ENCODE results near the gene PRMT1.

Gene PRMT1

GRCh38 chr19:49653466-49653806 is 23.6 kb upstream of the PRMT1 start:
- no peaks in the 10 kb centered on the region for H3K4me1 ChIP-seq (ENCODE audit: control insufficient read depth, insufficient read depth, low read length)
- no peak overlapping the region for H3K4me3 ChIP-seq (ENCODE audit: low read length)
- H3K27me3 ChIP-seq (ENCODE audit: control insufficient read depth, insufficient read depth, low read length): no peaks in the 10 kb centered on the region
- H3K9me3 ChIP-seq (replicated peaks; ENCODE audit: low read length): no peaks in the 10 kb centered on the region
- no peak overlapping the region for H3K4me2 ChIP-seq (ENCODE audit: low read length)
- H3K36me3 ChIP-seq (ENCODE audit: insufficient read depth, low read length): peaks cover 71% of the 10 kb centered on the region
- no peak overlapping the region for H3K9ac ChIP-seq (ENCODE audit: low read depth, low read length)

DNA sequence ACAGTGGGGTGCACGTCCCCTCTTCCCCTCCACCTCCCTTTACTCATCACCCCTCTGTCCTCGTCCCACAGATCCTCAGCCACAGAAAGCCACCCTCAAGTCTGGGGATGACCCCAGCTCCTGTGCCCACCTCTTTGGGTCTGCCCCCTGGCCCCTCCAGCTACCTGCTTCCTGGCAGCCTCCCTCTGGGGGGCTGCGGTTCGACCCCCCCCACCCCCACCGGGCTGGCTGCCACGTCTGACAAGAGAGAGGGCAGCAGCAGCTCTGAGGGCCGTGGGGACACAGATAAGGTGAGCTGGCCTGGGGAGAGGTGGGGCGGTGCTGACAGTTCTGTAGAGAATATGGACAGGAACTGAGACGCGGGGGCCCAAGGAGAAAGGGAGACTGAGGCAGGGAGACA is 22.5 kb upstream of the PRMT1 start:
- H3K4me3 ChIP-seq (ENCODE audit: low read length): no peak overlapping the region
- H3K9ac ChIP-seq (ENCODE audit: low read depth, low read length): no peak overlapping the region
- H3K36me3 ChIP-seq (ENCODE audit: insufficient read depth, low read length): peaks cover 75% of the 10 kb centered on the region
- no peaks in the 10 kb centered on the region for H3K4me1 ChIP-seq (ENCODE audit: control insufficient read depth, insufficient read depth, low read length)
- H3K27me3 ChIP-seq (ENCODE audit: control insufficient read depth, insufficient read depth, low read length): no peaks in the 10 kb centered on the region
- no peaks in the 10 kb centered on the region for H3K9me3 ChIP-seq (replicated peaks; ENCODE audit: low read length)
- no peak overlapping the region for H3K4me2 ChIP-seq (ENCODE audit: low read length)

DNA sequence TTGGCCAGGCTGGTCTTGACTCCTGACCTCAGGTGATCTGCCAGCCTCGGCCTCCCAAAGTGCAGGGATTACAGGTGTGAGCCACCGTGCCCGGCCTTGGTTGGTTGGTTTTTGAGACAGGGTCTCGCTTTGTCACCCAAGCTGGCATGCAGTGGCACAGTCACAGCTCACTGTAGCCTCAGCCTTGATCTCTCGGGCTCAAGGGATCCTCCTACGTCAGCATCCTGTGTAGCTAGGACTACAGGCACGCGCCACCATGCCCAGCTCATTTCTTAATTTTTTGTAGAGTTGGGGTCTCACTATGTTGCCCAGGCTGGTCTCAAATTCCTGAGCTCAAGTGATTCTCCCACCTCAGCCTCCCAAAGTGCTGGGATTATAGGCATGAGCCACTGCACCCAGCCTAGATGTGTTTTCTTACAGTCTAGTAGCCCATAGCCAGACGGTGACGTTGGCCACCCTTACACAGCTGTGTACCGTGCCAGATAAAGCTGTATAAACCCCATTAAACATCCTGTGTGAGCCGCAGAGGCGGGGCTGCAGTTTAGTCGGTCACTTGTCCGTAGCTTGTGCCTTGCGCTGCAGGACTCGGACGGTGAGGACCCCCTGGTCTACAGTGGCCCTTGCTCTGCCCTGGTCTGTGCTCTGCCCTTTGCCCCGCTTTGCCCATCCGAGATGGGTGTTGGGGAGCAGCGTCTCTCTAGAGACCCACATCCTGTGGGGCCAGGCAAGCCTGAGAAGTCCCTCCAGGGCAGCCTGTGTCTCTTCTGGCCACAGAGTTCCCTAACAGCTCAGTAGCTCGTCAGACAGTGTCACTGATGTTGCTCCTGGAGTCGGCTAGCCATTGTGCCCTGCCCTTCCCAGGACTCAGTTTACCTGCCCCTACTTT is 21.3 kb upstream of the PRMT1 start:
- H3K36me3 ChIP-seq (ENCODE audit: insufficient read depth, low read length): peaks cover 77% of the 10 kb centered on the region
- H3K4me1 ChIP-seq (ENCODE audit: control insufficient read depth, insufficient read depth, low read length): no peaks in the 10 kb centered on the region
- H3K4me3 ChIP-seq (ENCODE audit: low read length): no peak overlapping the region
- H3K27me3 ChIP-seq (ENCODE audit: control insufficient read depth, insufficient read depth, low read length): no peaks in the 10 kb centered on the region
- no peaks in the 10 kb centered on the region for H3K9me3 ChIP-seq (replicated peaks; ENCODE audit: low read length)
- no peak overlapping the region for H3K4me2 ChIP-seq (ENCODE audit: low read length)
- no peak overlapping the region for H3K9ac ChIP-seq (ENCODE audit: low read depth, low read length)

GRCh38 chr19:49656456-49657109 is 20.5 kb upstream of the PRMT1 start:
- Histone ChIP-seq H3K4me2 (ENCODE audit: low read length) (no peak overlapping the region), H3K27me3 (ENCODE audit: control insufficient read depth, insufficient read depth, low read length) (no peaks in the 10 kb centered on the region), H3K36me3 (ENCODE audit: insufficient read depth, low read length) (peaks cover 81% of the 10 kb centered on the region), H3K4me3 (ENCODE audit: low read length) (no peak overlapping the region), H3K9ac (ENCODE audit: low read depth, low read length) (no peak overlapping the region), H3K4me1 (ENCODE audit: control insufficient read depth, insufficient read depth, low read length) (no peaks in the 10 kb centered on the region), H3K9me3 (replicated peaks; ENCODE audit: low read length) (no peaks in the 10 kb centered on the region)

- no peaks in the 10 kb centered on the region for H3K4me1 ChIP-seq (ENCODE audit: control insufficient read depth, insufficient read depth, low read length)
- H3K4me2 ChIP-seq (ENCODE audit: low read length): no peak overlapping the region
- peaks cover 86% of the 10 kb centered on the region for H3K36me3 ChIP-seq (ENCODE audit: insufficient read depth, low read length)
- no peaks in the 10 kb centered on the region for H3K27me3 ChIP-seq (ENCODE audit: control insufficient read depth, insufficient read depth, low read length)
- H3K4me3 ChIP-seq (ENCODE audit: low read length): no peak overlapping the region
- H3K9ac ChIP-seq (ENCODE audit: low read depth, low read length): no peak overlapping the region
- H3K9me3 ChIP-seq (replicated peaks; ENCODE audit: low read length): no peaks in the 10 kb centered on the region
Measured at GRCh38 chr19:49657493-49658138, 19.5 kb upstream of the PRMT1 start.

DNA sequence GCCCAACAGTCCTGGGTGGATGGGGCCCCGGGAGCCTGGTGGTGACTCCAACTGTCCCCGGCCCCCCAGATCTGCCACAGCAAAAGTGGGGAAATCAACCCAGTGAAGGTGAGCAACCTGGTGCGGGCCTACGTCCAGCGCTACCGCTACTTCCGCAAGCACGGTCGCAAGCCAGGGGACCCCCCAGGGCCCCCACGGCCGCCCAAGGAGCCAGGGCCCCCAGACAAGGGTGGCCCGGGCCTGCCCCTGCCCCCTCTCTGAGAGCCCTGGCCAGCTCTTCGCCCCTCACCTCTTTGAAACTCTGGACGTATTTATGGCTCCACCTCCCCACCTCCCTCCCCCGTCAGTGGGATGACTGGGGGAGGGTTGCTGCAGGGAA is 18.9 kb upstream of the PRMT1 start:
- no peaks in the 10 kb centered on the region for H3K27me3 ChIP-seq (ENCODE audit: control insufficient read depth, insufficient read depth, low read length)
- H3K9ac ChIP-seq (ENCODE audit: low read depth, low read length): no peak overlapping the region
- H3K36me3 ChIP-seq (ENCODE audit: insufficient read depth, low read length): peaks cover 87% of the 10 kb centered on the region
- H3K9me3 ChIP-seq (replicated peaks; ENCODE audit: low read length): no peaks in the 10 kb centered on the region
- H3K4me1 ChIP-seq (ENCODE audit: control insufficient read depth, insufficient read depth, low read length): no peaks in the 10 kb centered on the region
- H3K4me2 ChIP-seq (ENCODE audit: low read length): no peak overlapping the region
- no peak overlapping the region for H3K4me3 ChIP-seq (ENCODE audit: low read length)

DNA sequence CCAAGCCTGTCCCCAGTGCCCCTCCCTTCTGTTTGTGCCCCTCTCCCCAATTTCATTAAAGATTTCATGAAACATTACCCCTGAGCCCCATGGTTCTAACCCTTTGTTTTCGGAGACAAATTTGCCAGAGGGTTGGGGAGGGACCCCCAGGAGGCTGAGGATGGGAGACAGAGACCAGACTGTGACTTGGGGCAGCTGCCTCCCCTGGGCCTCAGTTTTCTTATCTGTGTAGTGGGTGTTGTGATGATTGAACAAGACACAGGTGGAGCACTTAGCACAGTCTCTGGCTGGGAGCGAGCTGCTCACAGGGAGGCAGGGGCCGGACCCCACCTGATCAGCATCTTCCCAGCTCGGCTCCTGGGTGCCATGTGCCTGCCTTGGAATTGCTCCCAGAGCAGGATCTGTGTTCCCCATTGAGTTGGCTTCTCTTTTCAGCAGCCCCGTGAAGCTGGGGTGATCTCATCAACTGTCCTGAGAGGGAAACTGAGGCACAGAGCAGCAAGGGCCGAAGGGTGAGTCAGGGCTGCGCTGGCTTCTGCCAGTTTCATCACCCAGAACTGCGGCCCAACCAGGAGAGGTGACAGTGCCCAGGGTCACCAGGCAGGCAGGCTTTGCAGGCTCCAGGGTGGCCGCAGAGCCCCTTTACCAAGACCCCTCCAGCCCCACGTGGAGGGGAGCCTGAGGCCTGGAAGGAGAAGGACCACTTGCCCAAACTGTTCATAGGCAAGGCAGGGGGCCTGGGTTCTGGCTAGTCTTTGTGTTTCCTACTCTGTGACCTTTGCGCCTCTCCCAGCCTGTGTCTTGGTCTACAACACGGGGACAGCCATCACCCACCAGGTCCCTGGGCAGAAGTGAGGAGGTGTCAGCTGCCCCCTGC is 18.3 kb upstream of the PRMT1 start:
- peaks cover 83% of the 10 kb centered on the region for H3K36me3 ChIP-seq (ENCODE audit: insufficient read depth, low read length)
- no peaks in the 10 kb centered on the region for H3K9me3 ChIP-seq (replicated peaks; ENCODE audit: low read length)
- peaks cover under 1% of the 10 kb centered on the region for H3K4me1 ChIP-seq (ENCODE audit: control insufficient read depth, insufficient read depth, low read length)
- H3K27me3 ChIP-seq (ENCODE audit: control insufficient read depth, insufficient read depth, low read length): no peaks in the 10 kb centered on the region
- H3K9ac ChIP-seq (ENCODE audit: low read depth, low read length): no peak overlapping the region
- no peak overlapping the region for H3K4me3 ChIP-seq (ENCODE audit: low read length)
- H3K4me2 ChIP-seq (ENCODE audit: low read length): no peak overlapping the region

- no peak overlapping the region for H3K4me2 ChIP-seq (ENCODE audit: low read length)
- H3K4me3 ChIP-seq (ENCODE audit: low read length): no peak overlapping the region
- H3K36me3 ChIP-seq (ENCODE audit: insufficient read depth, low read length): peaks cover 69% of the 10 kb centered on the region
- peaks cover 5% of the 10 kb centered on the region for H3K4me1 ChIP-seq (ENCODE audit: control insufficient read depth, insufficient read depth, low read length)
- H3K9me3 ChIP-seq (replicated peaks; ENCODE audit: low read length): no peaks in the 10 kb centered on the region
- no peaks in the 10 kb centered on the region for H3K27me3 ChIP-seq (ENCODE audit: control insufficient read depth, insufficient read depth, low read length)
- no peak overlapping the region for H3K9ac ChIP-seq (ENCODE audit: low read depth, low read length)
Measured at GRCh38 chr19:49660338-49660961, 16.6 kb upstream of the PRMT1 start.

DNA sequence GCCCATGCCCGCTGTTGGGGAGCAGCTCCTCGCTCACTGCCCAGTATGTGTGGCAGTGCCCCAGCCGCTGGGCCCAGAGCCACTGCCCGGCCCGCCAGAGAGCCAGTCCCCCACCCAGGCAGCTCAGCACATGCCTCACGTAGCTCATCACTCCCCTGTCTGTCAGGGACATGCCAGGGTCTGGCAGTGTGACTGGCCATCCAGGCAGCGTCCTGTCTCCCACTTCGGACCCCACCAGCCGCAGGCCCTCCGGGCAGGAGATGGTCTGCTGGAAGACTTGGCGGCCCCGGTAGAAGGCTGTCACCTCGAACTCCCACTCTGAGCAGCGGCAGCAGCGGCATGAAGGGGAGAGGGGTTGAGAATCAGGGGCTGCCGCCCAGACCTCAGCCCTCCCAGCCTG is 15.1 kb upstream of the PRMT1 start:
- Histone ChIP-seq H3K9me3 (replicated peaks; ENCODE audit: low read length) (no peaks in the 10 kb centered on the region), H3K4me3 (ENCODE audit: low read length) (no peak overlapping the region), H3K4me2 (ENCODE audit: low read length) (no peak overlapping the region), H3K36me3 (ENCODE audit: insufficient read depth, low read length) (peaks cover 55% of the 10 kb centered on the region), H3K4me1 (ENCODE audit: control insufficient read depth, insufficient read depth, low read length) (peaks cover 15% of the 10 kb centered on the region), H3K27me3 (ENCODE audit: control insufficient read depth, insufficient read depth, low read length) (no peaks in the 10 kb centered on the region), H3K9ac (ENCODE audit: low read depth, low read length) (no peak overlapping the region)

DNA sequence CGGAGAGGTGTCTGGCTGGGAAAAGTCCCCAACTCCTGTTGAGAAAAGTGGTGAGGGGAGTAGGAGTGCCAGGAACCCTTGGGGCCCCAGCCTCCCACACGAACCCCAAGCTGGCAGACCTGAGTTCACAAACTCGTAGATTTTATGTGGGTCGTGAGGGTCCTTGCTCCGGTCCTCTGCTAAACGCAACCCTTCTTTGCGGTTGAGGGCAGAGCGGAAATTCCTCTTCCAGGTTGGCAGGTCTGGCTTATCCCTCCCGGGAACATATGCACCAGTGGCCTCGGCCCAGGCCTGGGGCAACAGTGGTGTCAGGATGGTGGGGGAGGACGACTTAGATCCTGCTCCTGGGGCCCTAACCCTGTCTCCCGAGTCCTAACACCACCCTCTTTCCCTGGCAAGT is 13.8 kb upstream of the PRMT1 start:
- Histone ChIP-seq H3K9me3 (replicated peaks; ENCODE audit: low read length) (no peaks in the 10 kb centered on the region), H3K9ac (ENCODE audit: low read depth, low read length) (no peak overlapping the region), H3K4me3 (ENCODE audit: low read length) (no peak overlapping the region), H3K4me2 (ENCODE audit: low read length) (no peak overlapping the region), H3K36me3 (ENCODE audit: insufficient read depth, low read length) (peaks cover 47% of the 10 kb centered on the region), H3K4me1 (ENCODE audit: control insufficient read depth, insufficient read depth, low read length) (peaks cover 20% of the 10 kb centered on the region), H3K27me3 (ENCODE audit: control insufficient read depth, insufficient read depth, low read length) (no peaks in the 10 kb centered on the region)
